SU-DHL-6 (cell line): ENCODE measurements around the gene KMT2B.
"Not testable (repeated sequence)": the region's sequence is repeated elsewhere in the genome, so short reads cannot be mapped to it uniquely, and the experiment has no call there.

Experiments
- H2AFZ ChIP-seq: fragments of 200-600 bp; sonication (generic); 2 replicates; pipeline ENCODE4 v1.6.1; 2014; ENCODE audit warnings: low read depth, mild to moderate bottlenecking, moderate library complexity, mixed read lengths, antibody characterized with exemption, low read length; ENCODE audit not compliant: severe bottlenecking
- H3F3A ChIP-seq: fragments of 200-600 bp; shearing (Covaris generic); 2 replicates; pipeline ENCODE4 v1.6.0; 2016; ENCODE audit warnings: antibody characterized with exemption, mild to moderate bottlenecking; ENCODE audit not compliant: insufficient read depth
- H3K27ac ChIP-seq: fragments of 200-600 bp; sonication (generic); 2 replicates; pipeline ENCODE4 v1.5.1; 2016; ENCODE audit warnings: low read depth, mild to moderate bottlenecking, low read length, moderate library complexity, mixed read lengths
- H3K27me3 ChIP-seq: fragments of 200-600 bp; sonication (generic), shearing (Covaris generic); 2 replicates; pipeline ENCODE4 v1.6.0; 2014; ENCODE audit warnings: mild to moderate bottlenecking, low read length
- H3K36me3 ChIP-seq: fragments of 200-600 bp; sonication (generic); 2 replicates; pipeline ENCODE4 v1.6.1; 2014; ENCODE audit warnings: mild to moderate bottlenecking, low read length, mixed read lengths
- H3K4me2 ChIP-seq: fragments of 300-600, 200-600 bp; shearing (Covaris generic), sonication (generic); 2 replicates; pipeline ENCODE4 v1.6.0; 2014; ENCODE audit warnings: low read length, low read depth, mild to moderate bottlenecking; ENCODE audit not compliant: poor library complexity, severe bottlenecking
- H3K4me3 ChIP-seq: fragments of 200-600 bp; sonication (generic); 2 replicates; pipeline ENCODE4 v1.5.1; 2014; ENCODE audit warnings: antibody characterized with exemption, low read length, mild to moderate bottlenecking, mixed read lengths; ENCODE audit not compliant: insufficient read depth, poor library complexity, severe bottlenecking
- H3K79me2 ChIP-seq: fragments of 200-600 bp; sonication (generic); 2 replicates; pipeline ENCODE4 v1.6.1; 2014; ENCODE audit warnings: mild to moderate bottlenecking, low read length, moderate library complexity; ENCODE audit not compliant: insufficient read depth
- H3K9ac ChIP-seq: fragments of 200-600 bp; sonication (generic); 2 replicates; pipeline ENCODE4 v1.7.0; 2014; ENCODE audit warnings: mild to moderate bottlenecking, low read length
- H3K9me2 ChIP-seq: fragments of 200-600 bp; sonication (generic); replicated peaks from 2 replicates; pipeline ENCODE4 v1.6.1; 2014; ENCODE audit warnings: low read length; ENCODE audit not compliant: insufficient read depth
- H3K9me3 ChIP-seq: fragments of 200-600 bp; sonication (generic); 2 replicates; pipeline ENCODE4 v1.6.1; 2014; ENCODE audit warnings: low read length, mixed read lengths; ENCODE audit not compliant: insufficient read depth
- H4K20me1 ChIP-seq: fragments of 200-600 bp; sonication (generic); 2 replicates; pipeline ENCODE4 v1.6.1; 2014; ENCODE audit warnings: low read depth, mild to moderate bottlenecking, antibody characterized with exemption, low read length, moderate library complexity, mixed read lengths
- EZH2phosphoT487 ChIP-seq: fragments of 200-600 bp; sonication (generic), shearing (Covaris generic); conservative IDR thresholded peaks from 2 replicates; pipeline ENCODE4 v1.6.1; 2018; ENCODE audit warnings: mild to moderate bottlenecking, antibody characterized with exemption, low read length, moderate library complexity, mixed read lengths
- TF ChIP-seq, protein P1 (sequence below): fragments of 200-600 bp; sonication (generic); IDR thresholded peaks from one replicate; pipeline ENCODE4 v1.5.1; 2017; ENCODE audit warnings: antibody characterized with exemption, mild to moderate bottlenecking, low read length, moderate library complexity; ENCODE audit not compliant: insufficient read depth, poor library complexity, severe bottlenecking

The KMT2B gene

GRCh38 chr19:35675589-35676140, 42.1 kb upstream of the KMT2B start:
- no peak overlapping the region for H2AFZ ChIP-seq
- no peaks in the 10 kb centered on the region for H3K9me3 ChIP-seq
- H3K4me3 ChIP-seq = no peak overlapping the region
- H4K20me1 ChIP-seq = no peaks in the 10 kb centered on the region
- no peaks in the 10 kb centered on the region for H3K36me3 ChIP-seq
- no peaks in the 10 kb centered on the region for H3K27me3 ChIP-seq
- H3F3A ChIP-seq = no peaks in the 10 kb centered on the region
- TF ChIP-seq, protein P1, sequence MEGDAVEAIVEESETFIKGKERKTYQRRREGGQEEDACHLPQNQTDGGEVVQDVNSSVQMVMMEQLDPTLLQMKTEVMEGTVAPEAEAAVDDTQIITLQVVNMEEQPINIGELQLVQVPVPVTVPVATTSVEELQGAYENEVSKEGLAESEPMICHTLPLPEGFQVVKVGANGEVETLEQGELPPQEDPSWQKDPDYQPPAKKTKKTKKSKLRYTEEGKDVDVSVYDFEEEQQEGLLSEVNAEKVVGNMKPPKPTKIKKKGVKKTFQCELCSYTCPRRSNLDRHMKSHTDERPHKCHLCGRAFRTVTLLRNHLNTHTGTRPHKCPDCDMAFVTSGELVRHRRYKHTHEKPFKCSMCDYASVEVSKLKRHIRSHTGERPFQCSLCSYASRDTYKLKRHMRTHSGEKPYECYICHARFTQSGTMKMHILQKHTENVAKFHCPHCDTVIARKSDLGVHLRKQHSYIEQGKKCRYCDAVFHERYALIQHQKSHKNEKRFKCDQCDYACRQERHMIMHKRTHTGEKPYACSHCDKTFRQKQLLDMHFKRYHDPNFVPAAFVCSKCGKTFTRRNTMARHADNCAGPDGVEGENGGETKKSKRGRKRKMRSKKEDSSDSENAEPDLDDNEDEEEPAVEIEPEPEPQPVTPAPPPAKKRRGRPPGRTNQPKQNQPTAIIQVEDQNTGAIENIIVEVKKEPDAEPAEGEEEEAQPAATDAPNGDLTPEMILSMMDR = no peak
- TF ChIP-seq EZH2phosphoT487 = no peak
- H3K4me2 ChIP-seq = no peak overlapping the region
- no peaks in the 10 kb centered on the region for H3K79me2 ChIP-seq
- no peak overlapping the region for H3K27ac ChIP-seq
- no peaks in the 10 kb centered on the region for H3K9me2 ChIP-seq
- no peak overlapping the region for H3K9ac ChIP-seq

DNA sequence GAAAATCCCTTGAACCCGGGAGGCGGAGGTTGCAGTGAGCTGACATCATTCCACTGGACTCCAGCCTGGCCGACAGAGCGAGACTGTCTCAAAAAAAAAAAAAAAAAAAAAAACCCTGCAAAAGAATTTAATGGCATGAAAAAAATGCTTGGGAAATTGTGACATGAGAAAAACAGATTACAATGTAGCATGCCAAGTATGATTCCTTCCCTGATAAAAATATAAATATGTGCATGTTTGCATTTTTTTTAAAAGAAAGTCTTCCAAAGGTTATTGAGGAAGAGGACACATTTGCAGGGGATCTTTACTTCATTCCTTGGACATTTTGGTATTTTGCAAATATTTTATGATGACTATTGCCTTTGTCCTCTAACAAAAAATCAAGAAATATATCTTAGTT, 28.0 kb upstream of the KMT2B start:
- H3K27ac ChIP-seq = no peak overlapping the region
- H3K36me3 ChIP-seq = no peaks in the 10 kb centered on the region
- no peaks in the 10 kb centered on the region for H3K9me2 ChIP-seq
- no peak overlapping the region for H3K4me2 ChIP-seq
- H2AFZ ChIP-seq = no peak overlapping the region
- no peaks in the 10 kb centered on the region for H3K27me3 ChIP-seq
- TF ChIP-seq, protein P1 = no peak
- TF ChIP-seq EZH2phosphoT487 = no peak
- no peaks in the 10 kb centered on the region for H4K20me1 ChIP-seq
- no peaks in the 10 kb centered on the region for H3K9me3 ChIP-seq
- H3K4me3 ChIP-seq = no peak overlapping the region
- H3F3A ChIP-seq = no peaks in the 10 kb centered on the region
- H3K79me2 ChIP-seq = no peaks in the 10 kb centered on the region
- H3K9ac ChIP-seq = no peak overlapping the region

DNA sequence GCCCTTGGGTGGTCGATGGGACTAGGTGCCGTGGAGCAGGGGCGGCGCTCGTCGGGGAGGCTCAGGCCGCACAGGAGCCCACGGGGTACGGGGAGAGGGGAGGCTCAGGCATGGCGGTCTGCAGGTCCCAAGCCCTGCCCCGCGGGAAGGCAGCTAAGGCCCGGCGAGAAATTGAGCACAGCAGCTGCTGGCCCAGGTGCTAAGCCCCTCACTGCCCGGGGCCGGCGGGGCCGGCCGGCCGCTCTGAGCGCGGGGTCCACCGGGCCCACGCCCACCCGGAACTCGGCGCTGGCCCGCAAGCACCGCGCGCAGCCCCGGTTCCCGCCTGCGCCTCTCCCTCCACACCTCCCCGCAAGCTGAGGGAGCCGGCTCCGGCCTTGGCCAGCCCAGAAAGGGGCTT, 26.7 kb upstream of the KMT2B start:
- H4K20me1 ChIP-seq, H3F3A ChIP-seq, H3K79me2 ChIP-seq, H3K4me3 ChIP-seq, H3K9ac ChIP-seq, H3K27ac ChIP-seq, H2AFZ ChIP-seq, H3K9me3 ChIP-seq, H3K4me2 ChIP-seq, H3K36me3 ChIP-seq, H3K27me3 ChIP-seq, H3K9me2 ChIP-seq: not testable (repeated sequence)

- no peaks in the 10 kb centered on the region for H3K36me3 ChIP-seq
- H3K9me2 ChIP-seq = no peaks in the 10 kb centered on the region
- H2AFZ ChIP-seq = no peak overlapping the region
- H3K79me2 ChIP-seq = no peaks in the 10 kb centered on the region
- H4K20me1 ChIP-seq = no peaks in the 10 kb centered on the region
- no peaks in the 10 kb centered on the region for H3F3A ChIP-seq
- H3K4me2 ChIP-seq = no peak overlapping the region
- H3K9ac ChIP-seq = no peak overlapping the region
- no peak for TF ChIP-seq EZH2phosphoT487
- TF ChIP-seq, protein P1 = no peak
- no peaks in the 10 kb centered on the region for H3K9me3 ChIP-seq
- H3K4me3 ChIP-seq = no peak overlapping the region
- H3K27ac ChIP-seq = no peak overlapping the region
- H3K27me3 ChIP-seq = no peaks in the 10 kb centered on the region
Measured at GRCh38 chr19:35692010-35692409, 25.8 kb upstream of the KMT2B start.
